ENCODE measurements around the gene KIAA1549.

DNA sequence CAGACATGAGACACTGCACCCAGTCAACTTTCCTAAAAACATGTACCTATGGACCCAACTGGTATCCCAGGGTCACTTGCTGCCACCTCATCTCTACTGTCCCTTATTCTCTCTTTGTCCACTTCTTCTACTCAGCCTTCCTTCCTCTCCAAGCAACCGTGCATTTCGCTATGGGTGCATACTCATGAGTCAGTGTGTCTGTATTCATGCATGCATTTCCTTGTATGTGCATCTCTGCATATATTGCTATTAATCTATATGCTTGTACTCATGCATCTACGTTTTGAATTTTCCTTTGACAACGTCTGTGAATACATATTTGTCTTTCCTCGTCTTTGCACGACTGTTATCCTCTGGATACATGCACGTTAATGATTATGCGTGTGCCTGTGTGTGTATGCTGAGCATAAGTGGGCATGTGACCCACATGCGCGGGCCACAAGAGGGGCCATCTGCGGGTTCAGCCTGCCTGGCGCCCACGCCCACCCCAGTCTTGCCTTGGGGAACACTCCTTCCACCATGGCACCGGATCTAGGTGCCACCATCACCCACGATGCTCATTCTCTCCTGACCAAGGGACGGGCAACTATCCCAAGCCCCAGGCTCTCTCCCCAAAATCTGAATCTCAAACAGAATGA lies 23.3 kb downstream of the KIAA1549 start:
- TF ChIP-seq, protein P1, sequence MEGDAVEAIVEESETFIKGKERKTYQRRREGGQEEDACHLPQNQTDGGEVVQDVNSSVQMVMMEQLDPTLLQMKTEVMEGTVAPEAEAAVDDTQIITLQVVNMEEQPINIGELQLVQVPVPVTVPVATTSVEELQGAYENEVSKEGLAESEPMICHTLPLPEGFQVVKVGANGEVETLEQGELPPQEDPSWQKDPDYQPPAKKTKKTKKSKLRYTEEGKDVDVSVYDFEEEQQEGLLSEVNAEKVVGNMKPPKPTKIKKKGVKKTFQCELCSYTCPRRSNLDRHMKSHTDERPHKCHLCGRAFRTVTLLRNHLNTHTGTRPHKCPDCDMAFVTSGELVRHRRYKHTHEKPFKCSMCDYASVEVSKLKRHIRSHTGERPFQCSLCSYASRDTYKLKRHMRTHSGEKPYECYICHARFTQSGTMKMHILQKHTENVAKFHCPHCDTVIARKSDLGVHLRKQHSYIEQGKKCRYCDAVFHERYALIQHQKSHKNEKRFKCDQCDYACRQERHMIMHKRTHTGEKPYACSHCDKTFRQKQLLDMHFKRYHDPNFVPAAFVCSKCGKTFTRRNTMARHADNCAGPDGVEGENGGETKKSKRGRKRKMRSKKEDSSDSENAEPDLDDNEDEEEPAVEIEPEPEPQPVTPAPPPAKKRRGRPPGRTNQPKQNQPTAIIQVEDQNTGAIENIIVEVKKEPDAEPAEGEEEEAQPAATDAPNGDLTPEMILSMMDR (conservative IDR thresholded peaks at IDR 0.05; ENCODE audit: low read depth, low read length), result no peak
- TF ChIP-seq POLR2A (IDR thresholded peaks at IDR 0.05; ENCODE audit: low read depth, low read length), result no peak
- no peak for TF ChIP-seq RFX5 (IDR thresholded peaks at IDR 0.05; ENCODE audit: low read depth, low read length)
- TF ChIP-seq RAD21 (IDR thresholded peaks at IDR 0.05; ENCODE audit: low read length), result no peak
- TF ChIP-seq USF2 (IDR thresholded peaks at IDR 0.05; ENCODE audit: low read depth, low read length), result no peak
- no peak for TF ChIP-seq CEBPB (IDR thresholded peaks at IDR 0.05; ENCODE audit: low read depth, low read length)
- TF ChIP-seq MXI1 (IDR thresholded peaks at IDR 0.05; ENCODE audit: borderline replicate concordance, low read depth, low read length), result no peak
- no peak for TF ChIP-seq FOS (IDR thresholded peaks at IDR 0.05; ENCODE audit: low read depth, low read length)
- TF ChIP-seq ELK1 (IDR thresholded peaks at IDR 0.05; ENCODE audit: borderline replicate concordance, low read depth, low read length), result no peak
- TF ChIP-seq MAFK (IDR thresholded peaks at IDR 0.05; ENCODE audit: low read depth, low read length), result no peak
